A673 (cell line): ENCODE data around the gene LGR6.

Source experiments
- CTCF ChIP-seq: fragments of 300-800, 200-600 bp; sonication (generic); conservative IDR thresholded peaks from 2 replicates; pipeline ENCODE4 v1.5.1; 2017; ENCODE audit warnings: low read depth, mild to moderate bottlenecking, antibody characterized with exemption, low read length, moderate library complexity, mixed read lengths
- EZH2 ChIP-seq: fragments of 200-600 bp; sonication (generic); IDR thresholded peaks from 2 replicates; pipeline ENCODE4 v1.6.1; 2017; ENCODE audit warnings: borderline replicate concordance, low read depth, mild to moderate bottlenecking, mixed read lengths, antibody characterized with exemption, low read length; ENCODE audit not compliant: poor library complexity, severe bottlenecking

- TF ChIP-seq CTCF = no peak
- TF ChIP-seq EZH2 = no peak
Measured at GRCh38 chr1:202293569-202293968, 100.0 kb downstream of the LGR6 start.
